A549 (cell line): Measurements from ENCODE around the gene NAT8L.

Experiments
- BHLHE40 ChIP-seq: IDR thresholded peaks from 2 replicates; pipeline ENCODE4 v1.6.1; 2012; ENCODE audit warnings: low read depth, low read length, inconsistent platforms
- POLR2AphosphoS2 ChIP-seq: conservative IDR thresholded peaks from 2 replicates; pipeline ENCODE4 v1.6.1; 2012; ENCODE audit warnings: low read length, improper control_type of control experiment, inconsistent platforms
- TF ChIP-seq, protein P1 (sequence below): IDR thresholded peaks from 2 replicates; pipeline ENCODE4 v1.6.1; 2012

DNA sequence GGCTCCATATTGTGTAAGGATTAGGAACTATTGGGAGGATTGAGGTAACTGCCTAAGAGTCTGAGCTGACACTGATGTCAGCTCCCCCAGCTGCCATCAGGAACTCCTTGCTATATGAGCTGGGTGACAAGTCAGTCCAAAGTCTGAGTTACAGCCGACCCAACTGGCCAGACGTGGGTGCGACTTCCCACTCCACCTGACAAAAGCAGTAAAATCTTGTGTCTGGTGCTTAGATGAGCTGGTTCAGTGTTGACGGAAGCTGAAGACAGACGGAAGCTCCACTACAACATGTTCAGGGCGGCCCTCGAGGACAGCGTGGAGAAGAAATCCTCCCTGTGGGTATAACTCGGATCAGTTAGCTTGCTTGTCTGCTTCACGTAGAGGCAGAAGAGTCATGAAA lies 22.8 kb upstream of the NAT8L start:
- TF ChIP-seq BHLHE40 (no peak), POLR2AphosphoS2 (no peak)
- TF ChIP-seq, protein P1, sequence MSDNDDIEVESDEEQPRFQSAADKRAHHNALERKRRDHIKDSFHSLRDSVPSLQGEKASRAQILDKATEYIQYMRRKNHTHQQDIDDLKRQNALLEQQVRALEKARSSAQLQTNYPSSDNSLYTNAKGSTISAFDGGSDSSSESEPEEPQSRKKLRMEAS = no peak
